ENCODE measurements around the gene AGAP3.

AGAP3 gene

DNA sequence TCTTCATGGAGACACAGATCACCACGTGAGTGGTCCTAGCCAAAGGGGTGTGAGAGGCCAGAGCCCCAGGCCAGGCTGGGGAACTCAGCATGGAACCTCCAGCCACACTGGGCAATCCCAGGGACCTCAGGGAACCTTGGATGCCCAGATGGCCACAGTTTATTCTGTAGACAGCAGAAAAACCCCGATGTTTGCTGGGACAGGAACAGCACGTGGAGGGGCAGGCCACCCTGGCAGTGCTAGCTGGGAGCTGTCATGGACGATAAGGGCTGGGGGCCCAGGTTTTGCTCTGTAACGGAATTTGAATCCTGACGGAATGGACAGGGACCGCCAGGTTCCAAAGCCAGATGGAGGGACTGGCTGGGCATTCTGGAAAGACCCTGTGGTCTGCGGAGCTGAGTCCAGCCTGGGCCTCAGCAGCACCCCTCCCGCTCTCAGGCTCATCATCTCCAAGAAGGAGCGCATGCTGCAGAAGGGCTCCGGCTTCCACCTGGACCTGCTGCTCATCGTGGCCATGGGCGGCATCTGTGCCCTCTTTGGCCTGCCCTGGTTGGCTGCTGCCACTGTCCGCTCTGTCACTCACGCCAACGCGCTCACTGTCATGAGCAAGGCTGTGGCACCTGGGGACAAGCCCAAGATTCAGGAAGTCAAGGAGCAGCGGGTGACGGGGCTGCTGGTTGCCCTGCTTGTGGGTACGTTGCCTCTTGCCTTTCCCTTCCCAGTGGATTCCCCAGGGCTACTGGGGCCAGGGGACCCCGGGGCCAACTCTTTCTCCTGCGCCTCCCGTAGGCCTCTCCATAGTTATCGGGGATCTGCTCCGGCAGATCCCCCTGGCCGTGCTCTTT lies 11.2 kb upstream of the AGAP3 start:
- no peak for DNase-seq

DNA sequence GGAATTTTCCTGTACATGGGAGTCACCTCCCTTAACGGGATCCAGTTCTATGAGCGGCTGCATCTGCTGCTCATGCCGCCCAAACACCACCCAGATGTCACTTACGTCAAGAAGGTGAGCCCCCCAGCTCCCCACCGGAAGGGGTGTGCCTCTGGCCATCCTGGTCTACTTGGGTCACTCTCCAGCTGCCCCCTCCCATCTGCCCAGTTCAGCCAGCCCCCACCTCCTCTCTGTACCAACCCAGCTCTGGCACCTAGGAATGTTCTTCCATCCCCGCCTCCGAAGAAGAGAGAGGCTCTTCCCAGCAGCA lies 10.7 kb upstream of the AGAP3 start:
- no peak for DNase-seq

DNA sequence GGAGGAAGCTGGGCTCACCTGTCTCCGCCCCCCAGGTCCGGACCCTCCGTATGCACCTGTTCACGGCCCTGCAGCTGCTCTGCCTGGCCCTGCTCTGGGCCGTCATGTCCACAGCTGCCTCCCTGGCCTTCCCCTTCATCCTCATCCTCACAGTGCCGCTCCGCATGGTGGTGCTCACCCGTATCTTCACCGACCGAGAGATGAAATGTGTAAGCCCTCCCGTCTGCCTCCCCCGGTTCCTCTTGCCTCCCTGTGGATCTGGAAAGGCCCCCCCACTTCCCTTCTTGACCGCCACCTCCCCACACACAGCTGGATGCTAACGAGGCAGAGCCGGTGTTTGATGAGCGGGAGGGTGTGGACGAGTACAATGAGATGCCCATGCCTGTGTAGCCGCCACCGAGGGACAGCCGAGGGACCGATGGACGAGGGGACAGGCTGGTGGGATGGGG lies 10.3 kb upstream of the AGAP3 start:
- no peak for DNase-seq

DNA sequence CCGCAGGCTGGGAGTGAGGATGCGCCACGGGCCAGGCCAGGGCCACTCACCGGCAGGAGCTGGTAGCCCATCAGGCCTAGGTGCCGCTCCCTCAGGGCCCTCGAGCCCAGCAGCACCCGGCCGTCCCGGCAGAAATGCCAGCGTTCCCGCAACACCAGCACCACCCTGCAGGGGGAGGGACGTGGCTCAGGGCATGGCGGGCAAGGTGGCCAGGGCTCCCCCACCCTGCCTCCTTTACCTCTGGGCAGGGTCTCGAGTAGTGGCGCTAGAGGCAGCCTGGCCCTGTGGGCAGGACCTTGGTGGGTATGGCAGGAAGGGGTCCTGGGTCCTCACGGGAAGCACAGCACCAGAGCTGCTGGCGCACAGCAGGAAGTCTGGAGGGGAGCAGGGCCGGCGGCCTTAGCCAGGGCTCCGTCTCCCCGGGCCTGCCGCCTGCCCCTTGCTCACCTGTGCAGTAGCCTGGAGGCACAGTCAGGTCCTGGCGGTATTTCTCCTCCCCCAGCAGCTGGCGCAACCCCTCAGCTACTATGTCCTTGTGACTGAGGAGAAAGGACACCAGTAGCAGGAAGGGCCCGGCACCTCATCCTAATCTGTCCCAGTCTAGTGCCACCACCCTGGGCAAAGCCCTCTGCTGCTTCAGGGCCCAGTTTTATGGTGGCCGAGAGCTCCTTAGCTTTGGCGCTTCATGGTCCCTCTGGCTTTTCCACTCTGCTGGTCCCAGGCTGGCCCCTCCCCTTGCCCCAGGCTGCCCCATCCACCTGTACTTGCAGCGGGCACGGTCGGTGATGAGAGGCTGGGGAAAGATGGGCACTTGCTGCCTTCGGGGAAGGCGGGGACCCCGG lies 9.2 kb upstream of the AGAP3 start:
- DNase-seq = no peak

- no peak for DNase-seq
Measured at GRCh38 chr7:151077705-151078232, 8.5 kb upstream of the AGAP3 start.

- no peak for DNase-seq
Measured at GRCh38 chr7:151078233-151079040, 7.8 kb upstream of the AGAP3 start.

- no peak for DNase-seq
Measured at GRCh38 chr7:151079199-151079910, 6.9 kb upstream of the AGAP3 start.

- DNase-seq = no peak
Measured at GRCh38 chr7:151080067-151080521, 6.2 kb upstream of the AGAP3 start.

DNA sequence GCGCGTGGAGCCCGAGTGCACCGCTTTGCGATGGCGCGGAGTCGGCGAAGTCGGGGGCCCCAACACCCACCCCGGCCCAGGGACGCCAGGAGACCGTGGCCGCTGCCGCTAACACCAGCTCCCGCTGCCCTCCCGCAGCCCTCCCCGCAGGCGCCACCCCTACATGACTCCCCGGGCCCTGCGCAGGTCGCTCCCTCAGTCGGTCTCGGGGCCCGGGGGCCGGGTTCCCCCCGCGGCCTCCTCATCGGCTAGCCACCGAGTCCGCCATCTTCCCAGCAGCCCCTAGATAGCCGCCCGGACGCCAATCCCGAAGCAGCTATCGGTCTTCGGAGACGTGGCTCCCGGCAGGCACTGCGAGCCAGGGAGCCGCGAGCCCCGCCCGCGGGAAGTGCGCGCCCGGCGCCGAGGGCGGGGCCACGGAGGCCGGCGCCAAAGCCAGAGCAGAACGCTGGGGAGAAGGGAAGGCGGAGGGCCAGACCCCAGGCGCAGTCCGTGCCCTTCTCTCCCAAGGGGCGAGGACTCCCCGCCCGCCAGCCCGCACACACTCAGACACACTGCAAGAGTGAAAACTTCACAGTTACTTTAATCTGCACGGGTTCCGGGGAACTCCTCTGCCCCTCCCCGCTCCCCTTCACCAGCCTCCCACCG lies 5.6 kb upstream of the AGAP3 start, which contains the start of gene FASTK:
FASTK (minus strand) TSS at position 288 of the 648 bp plus-strand sequence; CDS start at position 245, 43 bp downstream.
- DNase-seq = peak; percentile 85 to 88

- DNase-seq = no peak
Measured at GRCh38 chr7:151081170-151082101, 4.8 kb upstream of the AGAP3 start.

GRCh38 chr7:151082141-151083070 lies 3.9 kb upstream of the AGAP3 start:
- no peak for DNase-seq

DNA sequence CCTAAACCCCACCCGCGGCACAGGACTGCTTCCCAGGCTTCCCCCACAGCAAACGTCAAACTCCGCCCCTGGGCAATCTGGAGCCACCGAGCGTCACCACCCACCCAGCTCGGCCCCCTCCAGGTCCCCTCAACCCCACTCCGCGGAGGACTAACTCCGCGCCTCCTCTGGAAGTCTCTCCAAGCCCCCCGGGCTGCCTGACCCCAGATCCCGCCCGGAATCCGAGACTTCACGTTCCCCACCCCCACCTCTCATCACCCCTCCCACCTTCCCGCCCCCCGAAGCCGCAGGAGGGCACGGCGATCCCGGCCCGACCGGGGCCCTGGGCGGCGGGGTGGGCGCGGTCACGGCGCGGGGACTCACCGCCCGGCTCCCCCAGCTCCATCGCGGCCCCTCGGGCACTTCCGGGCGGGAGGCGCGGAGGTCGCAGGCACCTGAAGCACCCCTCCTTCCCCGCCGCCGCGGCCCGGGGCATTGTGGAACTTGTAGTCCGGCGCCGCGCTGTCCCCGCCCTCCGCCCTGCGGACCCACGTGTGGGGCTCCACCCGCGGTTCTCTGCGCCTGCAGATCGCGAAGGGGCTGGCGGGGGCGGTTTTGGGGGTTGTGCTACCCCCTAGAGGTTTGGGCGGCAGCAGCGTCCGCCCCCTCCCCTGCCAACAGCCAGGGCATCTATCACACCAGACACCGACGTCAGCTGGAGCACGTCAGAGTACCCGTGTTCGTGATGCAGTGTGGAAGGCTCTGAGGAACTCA lies 3.0 kb upstream of the AGAP3 start, which contains the start of gene TMUB1:
TMUB1 (minus strand) TSS at position 423 of the 753 bp plus-strand sequence. CDS start 930 bp downstream, outside the sequence.
- DNase-seq = peak; percentile 53 to 65

GRCh38 chr7:151083824-151084160 lies 2.5 kb upstream of the AGAP3 start:
- DNase-seq = no peak

DNA sequence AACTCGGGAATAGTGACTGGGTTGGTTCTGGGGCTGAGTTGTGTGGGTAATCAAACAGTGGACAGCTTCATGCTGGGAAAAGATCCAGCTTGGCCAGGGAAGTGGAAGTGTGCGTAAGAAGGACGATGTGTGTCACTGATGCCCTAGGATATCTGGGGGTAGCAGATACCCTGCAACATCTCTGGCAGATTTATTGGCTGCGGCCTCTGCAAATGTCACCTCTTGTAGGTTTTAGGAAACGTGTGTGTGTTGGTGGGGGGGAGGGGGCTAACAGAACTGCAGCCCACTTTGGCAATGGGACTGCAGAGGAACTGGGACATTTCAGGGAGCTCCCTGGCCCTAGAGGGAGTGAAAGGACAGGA lies 965 bp upstream of the AGAP3 start:
- DNase-seq = no peak

- no peak for DNase-seq
Measured at GRCh38 chr7:151086802-151087244, 548 bp downstream of the AGAP3 start.

DNA sequence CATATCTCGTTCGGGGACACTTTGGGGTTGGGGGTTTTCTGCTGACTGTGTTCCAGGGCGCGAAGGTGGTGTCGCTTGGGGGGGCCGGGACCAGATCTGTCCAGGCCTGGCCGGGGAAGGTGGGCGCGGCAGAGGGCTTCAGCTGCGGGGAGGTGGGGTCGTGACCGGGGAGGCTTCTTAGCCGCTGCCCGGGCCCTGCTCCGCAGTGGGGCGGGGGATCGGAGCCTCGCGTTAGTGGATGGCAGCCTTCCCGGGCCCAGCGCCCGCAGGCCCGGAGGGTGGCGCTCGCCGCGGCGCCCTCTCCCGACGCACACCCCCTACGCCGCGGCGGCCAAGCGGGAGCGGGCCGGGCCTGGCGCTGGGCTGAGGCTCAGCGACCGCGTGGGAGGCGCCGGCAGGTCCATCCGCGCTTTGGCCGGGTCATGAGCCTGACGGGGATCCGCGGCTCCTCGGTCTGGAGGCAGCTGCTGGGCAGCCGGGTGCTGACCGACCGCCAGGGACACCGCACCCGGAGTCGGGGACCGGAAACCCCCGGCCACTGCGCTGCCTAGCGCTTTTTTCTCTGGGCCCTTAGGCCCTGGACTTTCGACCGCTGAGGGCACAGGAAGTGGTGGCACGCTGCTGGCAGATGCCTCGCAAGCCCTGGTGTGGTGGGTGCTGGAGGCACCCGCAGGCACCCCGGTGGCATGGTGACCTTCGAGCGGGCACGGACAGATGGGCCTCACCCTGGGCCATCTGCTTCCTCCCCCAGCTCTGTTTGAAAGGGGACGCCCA lies 1.2 kb downstream of the AGAP3 start:
- peak; percentile 49 to 60 for DNase-seq
